ENCODE results near the gene SPANXN2. TPM values are rescaled to one million over a fixed set of nuclear protein-coding genes. Genes with fewer than 3 reads are reported as not detected.

Gene SPANXN2
- total RNA-seq, 1 experiment from 2014 or later, result not detected

DNA sequence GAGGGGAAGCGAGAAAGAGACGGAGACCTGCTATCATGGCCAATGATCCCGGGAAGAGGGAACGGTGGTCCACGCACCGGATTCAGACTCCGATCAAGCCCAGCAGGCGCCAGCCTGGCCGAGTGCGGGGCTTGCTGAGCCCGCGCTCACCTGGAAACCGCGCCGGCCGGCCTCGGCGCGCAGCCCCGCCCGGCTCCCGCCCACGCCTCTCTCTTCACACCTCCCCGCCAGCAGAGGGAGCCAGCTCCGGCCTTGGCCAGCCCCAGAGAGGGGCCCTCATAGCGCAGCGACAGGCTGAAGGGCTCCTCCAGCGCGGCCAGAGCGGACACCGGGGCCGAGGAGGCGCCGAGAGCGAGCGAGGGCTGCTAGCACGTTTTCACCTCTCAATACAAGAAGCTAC lies 36.8 kb upstream of the SPANXN2 start:
- Mint-ChIP-seq H3K4me3 (ENCODE audit: unreplicated experiment) (no peak overlapping the region), H3K27me3 (ENCODE audit: insufficient read depth, unreplicated experiment) (no peaks in the 10 kb centered on the region), H3K27ac (ENCODE audit: low read depth, unreplicated experiment) (no peak overlapping the region), H3K4me1 (ENCODE audit: insufficient read depth, unreplicated experiment) (peaks cover 13% of the 10 kb centered on the region), H3K36me3 (ENCODE audit: insufficient read depth, unreplicated experiment) (no peaks in the 10 kb centered on the region), H3K9me3 (ENCODE audit: unreplicated experiment) (no peaks in the 10 kb centered on the region)
- CTCF ChIA-PET, result interaction anchor here (1.1 kb wide), 1 partner anchor 26 kb away, joined by 4 read pairs; no protein-coding TSS in a partner anchor
- BruUV-seq (replicated peaks), result no TSS peak
- TF ChIP-seq, protein P1, sequence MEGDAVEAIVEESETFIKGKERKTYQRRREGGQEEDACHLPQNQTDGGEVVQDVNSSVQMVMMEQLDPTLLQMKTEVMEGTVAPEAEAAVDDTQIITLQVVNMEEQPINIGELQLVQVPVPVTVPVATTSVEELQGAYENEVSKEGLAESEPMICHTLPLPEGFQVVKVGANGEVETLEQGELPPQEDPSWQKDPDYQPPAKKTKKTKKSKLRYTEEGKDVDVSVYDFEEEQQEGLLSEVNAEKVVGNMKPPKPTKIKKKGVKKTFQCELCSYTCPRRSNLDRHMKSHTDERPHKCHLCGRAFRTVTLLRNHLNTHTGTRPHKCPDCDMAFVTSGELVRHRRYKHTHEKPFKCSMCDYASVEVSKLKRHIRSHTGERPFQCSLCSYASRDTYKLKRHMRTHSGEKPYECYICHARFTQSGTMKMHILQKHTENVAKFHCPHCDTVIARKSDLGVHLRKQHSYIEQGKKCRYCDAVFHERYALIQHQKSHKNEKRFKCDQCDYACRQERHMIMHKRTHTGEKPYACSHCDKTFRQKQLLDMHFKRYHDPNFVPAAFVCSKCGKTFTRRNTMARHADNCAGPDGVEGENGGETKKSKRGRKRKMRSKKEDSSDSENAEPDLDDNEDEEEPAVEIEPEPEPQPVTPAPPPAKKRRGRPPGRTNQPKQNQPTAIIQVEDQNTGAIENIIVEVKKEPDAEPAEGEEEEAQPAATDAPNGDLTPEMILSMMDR (IDR thresholded peaks at IDR 0.05; ENCODE audit: unreplicated experiment), result no peak
- intact Hi-C loops (cut with micrococcal nuclease), result loop anchor here (10.0 kb wide), 1 partner anchor 83 kb away; no protein-coding TSS in a partner anchor
- no peak for DNase-seq (ENCODE audit: unreplicated experiment)
- POLR2A ChIA-PET, result interaction anchor here (1.7 kb wide), 1 partner anchor 11 kb away, joined by 5 read pairs; no protein-coding TSS in a partner anchor

DNA sequence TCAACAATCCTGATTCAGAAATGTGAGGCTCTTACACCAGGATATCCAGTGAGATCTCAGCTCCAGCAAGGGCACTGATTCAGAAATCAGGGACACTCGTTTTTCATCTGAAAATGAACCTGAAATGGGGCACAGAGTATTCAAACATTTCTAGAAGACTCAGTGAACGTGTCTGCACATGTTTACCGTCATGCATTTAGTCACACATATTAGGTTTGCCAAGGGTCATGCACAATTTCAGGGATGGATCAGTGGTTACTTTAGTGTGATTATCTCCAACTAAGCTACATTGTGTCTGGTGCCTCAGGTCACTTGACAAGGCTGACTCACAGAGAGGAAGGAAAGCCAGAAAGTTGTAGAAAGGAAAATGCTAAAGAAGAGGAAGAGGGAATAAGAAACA lies 33.6 kb upstream of the SPANXN2 start:
- peak; percentile 62 for DNase-seq (ENCODE audit: unreplicated experiment)
- Mint-ChIP-seq H3K4me1 (ENCODE audit: insufficient read depth, unreplicated experiment) (peaks cover 13% of the 10 kb centered on the region), H3K27me3 (ENCODE audit: insufficient read depth, unreplicated experiment) (no peaks in the 10 kb centered on the region), H3K4me3 (ENCODE audit: unreplicated experiment) (peak overlapping the region; percentile 1), H3K27ac (ENCODE audit: low read depth, unreplicated experiment) (no peak overlapping the region), H3K9me3 (ENCODE audit: unreplicated experiment) (no peaks in the 10 kb centered on the region), H3K36me3 (ENCODE audit: insufficient read depth, unreplicated experiment) (no peaks in the 10 kb centered on the region)
- CTCF ChIA-PET, result interaction anchor here (0.8 to 1.0 kb wide), 2 partner anchors 18 to 35 kb away, joined by 3 to 4 read pairs; no protein-coding TSS in a partner anchor
- intact Hi-C loops (cut with micrococcal nuclease), result loop anchor here (10.0 kb wide), 1 partner anchor 79 kb away; no protein-coding TSS in a partner anchor
- BruUV-seq (replicated peaks), result no TSS peak
- TF ChIP-seq, protein P1 (IDR thresholded peaks at IDR 0.05; ENCODE audit: unreplicated experiment), result no peak
- POLR2A ChIA-PET, result interaction anchor here (0.8 kb wide), 1 partner anchor 14 kb away, joined by 4 read pairs; no protein-coding TSS in a partner anchor

DNA sequence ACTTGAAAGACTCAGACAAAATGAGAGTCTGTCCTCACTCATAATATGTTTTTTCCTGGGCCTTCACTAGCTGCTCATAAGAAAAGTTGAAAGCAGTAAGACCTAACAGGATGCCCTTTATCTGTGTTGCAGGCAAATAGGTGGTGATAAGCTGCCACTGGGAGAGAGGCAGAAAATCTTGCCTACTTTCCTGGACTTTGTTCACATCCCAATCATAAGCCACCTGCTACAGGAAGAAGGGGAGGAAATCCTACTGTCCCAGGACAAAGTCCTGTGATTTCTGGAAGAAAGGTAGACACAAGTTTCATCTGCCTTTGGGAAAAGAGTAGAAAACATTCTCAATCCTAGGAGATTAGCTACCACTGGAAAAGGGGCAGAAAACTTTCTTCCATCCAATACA lies 13.3 kb upstream of the SPANXN2 start:
- Mint-ChIP-seq H3K4me3 (ENCODE audit: unreplicated experiment) (no peak overlapping the region), H3K27me3 (ENCODE audit: insufficient read depth, unreplicated experiment) (no peaks in the 10 kb centered on the region)

DNA sequence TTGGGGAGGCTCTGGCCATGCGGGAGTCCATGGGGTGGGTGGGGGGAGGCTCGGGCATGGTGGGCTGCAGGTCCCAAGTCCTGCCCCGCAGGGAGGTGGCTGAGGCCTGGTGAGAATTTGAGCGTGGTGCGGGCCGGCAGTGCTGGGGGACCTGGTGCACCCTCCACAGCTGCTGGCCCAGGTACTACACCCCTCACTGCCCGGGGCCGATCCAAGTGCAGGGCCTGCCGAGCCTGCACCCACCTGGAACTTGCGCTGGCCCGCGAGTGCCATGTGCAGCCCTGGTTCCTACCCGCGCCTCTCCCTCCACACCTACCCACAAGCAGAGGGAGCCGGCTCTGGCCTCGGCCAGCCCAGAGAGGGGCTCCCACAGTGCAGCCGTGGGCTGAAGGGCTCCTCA lies 5.7 kb upstream of the SPANXN2 start:
- Mint-ChIP-seq H3K9me3 (ENCODE audit: unreplicated experiment) (no peaks in the 10 kb centered on the region), H3K4me1 (ENCODE audit: insufficient read depth, unreplicated experiment) (no peaks in the 10 kb centered on the region), H3K27me3 (ENCODE audit: insufficient read depth, unreplicated experiment) (no peaks in the 10 kb centered on the region), H3K27ac (ENCODE audit: low read depth, unreplicated experiment) (no peak overlapping the region), H3K36me3 (ENCODE audit: insufficient read depth, unreplicated experiment) (no peaks in the 10 kb centered on the region), H3K4me3 (ENCODE audit: unreplicated experiment) (no peak overlapping the region)
- ChIA-PET CTCF (no interaction called here), POLR2A (no interaction called here)
- no peak for DNase-seq (ENCODE audit: unreplicated experiment)
- TF ChIP-seq, protein P1 (IDR thresholded peaks at IDR 0.05; ENCODE audit: unreplicated experiment), result no peak
- intact Hi-C loops (cut with micrococcal nuclease), result no loop called here
- no TSS peak for BruUV-seq (replicated peaks)

More for the DNA sequence above, 13.3 kb upstream of the SPANXN2 start:
- H3K9me3 Mint-ChIP-seq (ENCODE audit: unreplicated experiment), result no peaks in the 10 kb centered on the region
- BruUV-seq (replicated peaks), result no TSS peak
- H3K27ac Mint-ChIP-seq (ENCODE audit: low read depth, unreplicated experiment), result no peak overlapping the region
- POLR2A ChIA-PET, result interaction anchor here (0.5 to 0.7 kb wide), 2 partner anchors 1826 to 1997 kb away, joined by 3 read pairs; no protein-coding TSS in a partner anchor
- no peak for DNase-seq (ENCODE audit: unreplicated experiment)
- intact Hi-C loops (cut with micrococcal nuclease), result no loop called here
- H3K4me1 Mint-ChIP-seq (ENCODE audit: insufficient read depth, unreplicated experiment), result no peaks in the 10 kb centered on the region
- CTCF ChIA-PET, result interaction anchor here (0.5 to 0.8 kb wide), 3 partner anchors 57 to 261 kb away, joined by 3 to 5 read pairs (median 4); no protein-coding TSS in a partner anchor
- H3K36me3 Mint-ChIP-seq (ENCODE audit: insufficient read depth, unreplicated experiment), result no peaks in the 10 kb centered on the region
- TF ChIP-seq, protein P1 (IDR thresholded peaks at IDR 0.05; ENCODE audit: unreplicated experiment), result no peak

All from MCF 10A (cell line).